NAMALWA (cell line): Measurements from ENCODE around the gene PPP1R9B.
A peak's percentile ranks its signal among the peaks of the same experiment; 100 is the strongest.

Experiments used
- DNase-seq: peaks from one replicate; pipeline ENCODE4 v3.0.0-alpha.2; 2015; ENCODE audit warnings: low spot score

The PPP1R9B gene

DNA sequence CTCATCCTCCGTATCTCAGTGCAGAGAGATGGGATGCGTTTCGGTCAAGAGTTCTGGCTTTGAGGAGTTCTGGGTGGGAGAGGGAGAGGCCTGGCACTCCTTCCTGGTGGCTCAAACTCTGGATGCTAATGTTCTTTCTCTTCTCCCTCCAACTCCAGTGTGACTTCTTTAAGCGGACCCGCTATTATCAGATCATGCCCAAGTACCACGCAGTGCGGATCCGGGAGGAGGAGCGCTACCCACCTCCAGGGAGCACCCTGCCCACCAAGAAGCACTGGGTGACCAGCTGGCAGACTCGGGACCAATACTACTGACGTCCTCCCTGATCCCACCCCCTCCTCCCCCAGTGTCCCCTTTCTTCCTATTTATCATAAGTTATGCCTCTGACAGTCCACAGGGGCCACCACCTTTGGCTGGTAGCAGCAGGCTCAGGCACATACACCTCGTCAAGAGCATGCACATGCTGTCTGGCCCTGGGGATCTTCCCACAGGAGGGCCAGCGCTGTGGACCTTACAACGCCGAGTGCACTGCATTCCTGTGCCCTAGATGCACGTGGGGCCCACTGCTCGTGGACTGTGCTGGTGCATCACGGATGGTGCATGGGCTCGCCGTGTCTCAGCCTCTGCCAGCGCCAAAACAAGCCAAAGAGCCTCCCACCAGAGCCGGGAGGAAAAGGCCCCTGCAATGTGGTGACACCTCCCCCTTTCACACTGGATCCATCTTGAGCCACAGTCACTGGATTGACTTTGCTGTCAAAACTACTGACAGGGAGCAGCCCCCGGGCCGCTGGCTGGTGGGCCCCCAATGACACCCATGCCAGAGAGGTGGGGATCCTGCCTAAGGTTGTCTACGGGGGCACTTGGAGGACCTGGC is 61.3 kb downstream of the PPP1R9B start:
- no peak for DNase-seq

DNA sequence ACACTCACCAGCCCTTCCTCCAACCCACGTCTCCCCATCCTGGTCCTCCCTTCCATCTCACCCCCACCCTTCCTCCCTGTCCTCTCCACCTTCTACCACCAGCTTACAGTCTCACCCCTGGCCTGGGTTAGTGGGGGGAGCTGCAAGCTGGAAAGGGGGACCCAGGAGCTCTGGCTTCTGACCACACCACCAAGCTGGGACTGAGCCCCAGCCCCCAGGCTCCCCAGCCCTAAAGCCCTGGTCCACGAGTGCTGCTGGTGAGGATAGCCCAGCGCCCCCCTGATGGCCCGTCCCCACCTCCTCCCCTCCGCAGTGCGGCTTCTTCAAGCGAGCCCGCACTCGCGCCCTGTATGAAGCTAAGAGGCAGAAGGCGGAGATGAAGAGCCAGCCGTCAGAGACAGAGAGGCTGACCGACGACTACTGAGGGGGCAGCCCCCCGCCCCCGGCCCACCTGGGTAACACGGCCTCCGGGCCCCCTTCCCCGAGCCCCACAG is 62.5 kb downstream of the PPP1R9B start:
- DNase-seq: no peak

GRCh38 chr17:50087246-50087911 is 63.1 kb downstream of the PPP1R9B start:
- DNase-seq: peak; percentile 83
